K562 (cell line): ENCODE measurements around the gene SAMD10. TPM values are rescaled to one million over a fixed set of nuclear protein-coding genes. Genes with fewer than 3 reads are reported as not detected.

ENCODE experiments used
- EHMT2 ChIP-seq: fragments of 450-650 bp; IDR thresholded peaks from 2 replicates; pipeline ENCODE4 v1.6.1; 2018; ENCODE audit warnings: antibody characterized with exemption
- KLF6 ChIP-seq: fragments of 250-450 bp; sonication (Bioruptor Pico); IDR thresholded peaks from 2 replicates; pipeline ENCODE4 v1.4.0; 2020; ENCODE audit warnings: mild to moderate bottlenecking, moderate library complexity, borderline replicate concordance
- MCM3 ChIP-seq: fragments of 450-650 bp; IDR thresholded peaks from 2 replicates; pipeline ENCODE4 v1.6.1; 2016
- NCOR1 ChIP-seq: fragments of 450-650 bp; IDR thresholded peaks from 2 replicates; pipeline ENCODE4 v1.6.1; 2016; ENCODE audit warnings: mild to moderate bottlenecking, moderate library complexity
- polyA plus RNA-seq, 8 experiments: library from polyadenylated mRNA; depleted of rRNA in 4 of 8; stranded (reverse) in 5 of 8; unstranded in 3 of 8; fragments of >200 nt; fragmentation: Nextera tagmentation in 2 of 8; fragmentation: Illumina TruSeq in 1 of 8; extraction: Ambion mirVana in 2 of 8; extraction: Trizol in 1 of 8; gene quantifications; 2 replicates each; pipeline versions ENCODE4 v1.2.1 to v1.2.3, GENCODE V29; 2011 to 2014; ENCODE audit warnings: inconsistent platforms in 1 of 8, missing spikeins in 1 of 8
- total RNA-seq, 7 experiments: library from RNA; depleted of rRNA in 6 of 7; stranded (reverse); fragments of >200 nt in 6 of 7; fragmentation: Illumina TruSeq in 2 of 7; extraction: Trizol in 2 of 7; gene quantifications; 2 replicates each; pipeline versions ENCODE4 v1.2.1 to v1.2.3, GENCODE V29; 2011 to 2021; ENCODE audit warnings: low replicate concordance in 1 of 7
- TF ChIP-seq, protein P1 (sequence below): fragments of 200-600 bp; sonication (generic); IDR thresholded peaks from one replicate; pipeline ENCODE4 v1.6.1; 2012; ENCODE audit warnings: mild to moderate bottlenecking, low read depth, low read length, inconsistent platforms
- TF ChIP-seq, protein P2 (sequence below): sonication (generic); formaldehyde crosslinking; IDR thresholded peaks from 2 replicates; pipeline ENCODE4 v1.8.0; 2023; ENCODE audit warnings: missing genetic modification reagents, mild to moderate bottlenecking, borderline replicate concordance

The SAMD10 gene
- total and polyA plus RNA-seq, 9 of the 15 experiments (the other 6 are each of a cell fraction or from before 2014, with no cell fraction given) = 0.37 to 15.2 (median 4.8) TPM

DNA sequence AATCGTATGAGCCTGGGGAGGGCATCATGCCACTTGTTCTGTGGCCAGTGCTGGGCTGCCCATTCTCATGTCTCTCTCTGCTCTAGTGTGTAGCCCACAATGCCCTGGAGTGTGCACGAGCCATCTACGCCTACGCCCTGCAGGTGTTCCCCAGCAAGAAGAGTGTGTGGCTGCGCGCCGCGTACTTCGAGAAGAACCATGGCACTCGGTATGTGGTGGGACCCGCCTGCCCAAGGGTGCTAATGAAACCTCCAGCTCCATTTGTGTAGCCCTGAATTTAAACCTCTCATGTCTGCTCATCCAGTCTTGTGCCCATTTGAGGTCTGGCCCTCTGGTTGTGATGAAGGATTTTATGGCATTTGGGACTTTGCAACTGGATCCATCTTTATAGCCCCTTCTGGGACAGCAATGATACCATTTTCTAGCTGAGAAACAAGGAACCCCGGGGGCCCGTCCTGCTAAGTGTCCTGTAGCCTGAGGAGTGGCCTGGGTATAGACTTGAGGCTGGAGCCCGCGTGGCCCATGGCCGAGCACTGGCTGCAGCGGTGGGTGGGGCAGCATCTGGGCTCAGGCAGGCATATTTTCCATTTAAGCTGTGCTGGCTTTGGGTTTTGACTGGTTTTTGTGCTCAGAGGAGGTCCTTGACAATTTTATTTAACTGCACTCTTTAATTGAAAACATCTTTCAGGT, 43.4 kb upstream of the SAMD10 start (continued):
- TF ChIP-seq, protein P1, sequence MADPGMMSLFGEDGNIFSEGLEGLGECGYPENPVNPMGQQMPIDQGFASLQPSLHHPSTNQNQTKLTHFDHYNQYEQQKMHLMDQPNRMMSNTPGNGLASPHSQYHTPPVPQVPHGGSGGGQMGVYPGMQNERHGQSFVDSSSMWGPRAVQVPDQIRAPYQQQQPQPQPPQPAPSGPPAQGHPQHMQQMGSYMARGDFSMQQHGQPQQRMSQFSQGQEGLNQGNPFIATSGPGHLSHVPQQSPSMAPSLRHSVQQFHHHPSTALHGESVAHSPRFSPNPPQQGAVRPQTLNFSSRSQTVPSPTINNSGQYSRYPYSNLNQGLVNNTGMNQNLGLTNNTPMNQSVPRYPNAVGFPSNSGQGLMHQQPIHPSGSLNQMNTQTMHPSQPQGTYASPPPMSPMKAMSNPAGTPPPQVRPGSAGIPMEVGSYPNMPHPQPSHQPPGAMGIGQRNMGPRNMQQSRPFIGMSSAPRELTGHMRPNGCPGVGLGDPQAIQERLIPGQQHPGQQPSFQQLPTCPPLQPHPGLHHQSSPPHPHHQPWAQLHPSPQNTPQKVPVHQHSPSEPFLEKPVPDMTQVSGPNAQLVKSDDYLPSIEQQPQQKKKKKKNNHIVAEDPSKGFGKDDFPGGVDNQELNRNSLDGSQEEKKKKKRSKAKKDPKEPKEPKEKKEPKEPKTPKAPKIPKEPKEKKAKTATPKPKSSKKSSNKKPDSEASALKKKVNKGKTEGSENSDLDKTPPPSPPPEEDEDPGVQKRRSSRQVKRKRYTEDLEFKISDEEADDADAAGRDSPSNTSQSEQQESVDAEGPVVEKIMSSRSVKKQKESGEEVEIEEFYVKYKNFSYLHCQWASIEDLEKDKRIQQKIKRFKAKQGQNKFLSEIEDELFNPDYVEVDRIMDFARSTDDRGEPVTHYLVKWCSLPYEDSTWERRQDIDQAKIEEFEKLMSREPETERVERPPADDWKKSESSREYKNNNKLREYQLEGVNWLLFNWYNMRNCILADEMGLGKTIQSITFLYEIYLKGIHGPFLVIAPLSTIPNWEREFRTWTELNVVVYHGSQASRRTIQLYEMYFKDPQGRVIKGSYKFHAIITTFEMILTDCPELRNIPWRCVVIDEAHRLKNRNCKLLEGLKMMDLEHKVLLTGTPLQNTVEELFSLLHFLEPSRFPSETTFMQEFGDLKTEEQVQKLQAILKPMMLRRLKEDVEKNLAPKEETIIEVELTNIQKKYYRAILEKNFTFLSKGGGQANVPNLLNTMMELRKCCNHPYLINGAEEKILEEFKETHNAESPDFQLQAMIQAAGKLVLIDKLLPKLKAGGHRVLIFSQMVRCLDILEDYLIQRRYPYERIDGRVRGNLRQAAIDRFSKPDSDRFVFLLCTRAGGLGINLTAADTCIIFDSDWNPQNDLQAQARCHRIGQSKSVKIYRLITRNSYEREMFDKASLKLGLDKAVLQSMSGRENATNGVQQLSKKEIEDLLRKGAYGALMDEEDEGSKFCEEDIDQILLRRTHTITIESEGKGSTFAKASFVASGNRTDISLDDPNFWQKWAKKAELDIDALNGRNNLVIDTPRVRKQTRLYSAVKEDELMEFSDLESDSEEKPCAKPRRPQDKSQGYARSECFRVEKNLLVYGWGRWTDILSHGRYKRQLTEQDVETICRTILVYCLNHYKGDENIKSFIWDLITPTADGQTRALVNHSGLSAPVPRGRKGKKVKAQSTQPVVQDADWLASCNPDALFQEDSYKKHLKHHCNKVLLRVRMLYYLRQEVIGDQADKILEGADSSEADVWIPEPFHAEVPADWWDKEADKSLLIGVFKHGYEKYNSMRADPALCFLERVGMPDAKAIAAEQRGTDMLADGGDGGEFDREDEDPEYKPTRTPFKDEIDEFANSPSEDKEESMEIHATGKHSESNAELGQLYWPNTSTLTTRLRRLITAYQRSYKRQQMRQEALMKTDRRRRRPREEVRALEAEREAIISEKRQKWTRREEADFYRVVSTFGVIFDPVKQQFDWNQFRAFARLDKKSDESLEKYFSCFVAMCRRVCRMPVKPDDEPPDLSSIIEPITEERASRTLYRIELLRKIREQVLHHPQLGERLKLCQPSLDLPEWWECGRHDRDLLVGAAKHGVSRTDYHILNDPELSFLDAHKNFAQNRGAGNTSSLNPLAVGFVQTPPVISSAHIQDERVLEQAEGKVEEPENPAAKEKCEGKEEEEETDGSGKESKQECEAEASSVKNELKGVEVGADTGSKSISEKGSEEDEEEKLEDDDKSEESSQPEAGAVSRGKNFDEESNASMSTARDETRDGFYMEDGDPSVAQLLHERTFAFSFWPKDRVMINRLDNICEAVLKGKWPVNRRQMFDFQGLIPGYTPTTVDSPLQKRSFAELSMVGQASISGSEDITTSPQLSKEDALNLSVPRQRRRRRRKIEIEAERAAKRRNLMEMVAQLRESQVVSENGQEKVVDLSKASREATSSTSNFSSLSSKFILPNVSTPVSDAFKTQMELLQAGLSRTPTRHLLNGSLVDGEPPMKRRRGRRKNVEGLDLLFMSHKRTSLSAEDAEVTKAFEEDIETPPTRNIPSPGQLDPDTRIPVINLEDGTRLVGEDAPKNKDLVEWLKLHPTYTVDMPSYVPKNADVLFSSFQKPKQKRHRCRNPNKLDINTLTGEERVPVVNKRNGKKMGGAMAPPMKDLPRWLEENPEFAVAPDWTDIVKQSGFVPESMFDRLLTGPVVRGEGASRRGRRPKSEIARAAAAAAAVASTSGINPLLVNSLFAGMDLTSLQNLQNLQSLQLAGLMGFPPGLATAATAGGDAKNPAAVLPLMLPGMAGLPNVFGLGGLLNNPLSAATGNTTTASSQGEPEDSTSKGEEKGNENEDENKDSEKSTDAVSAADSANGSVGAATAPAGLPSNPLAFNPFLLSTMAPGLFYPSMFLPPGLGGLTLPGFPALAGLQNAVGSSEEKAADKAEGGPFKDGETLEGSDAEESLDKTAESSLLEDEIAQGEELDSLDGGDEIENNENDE = no peak
- TF ChIP-seq NCOR1 (no peak), EHMT2 (no peak), MCM3 (no peak), KLF6 (CRISPR knock-in tag) (no peak)
- TF ChIP-seq, protein P2, sequence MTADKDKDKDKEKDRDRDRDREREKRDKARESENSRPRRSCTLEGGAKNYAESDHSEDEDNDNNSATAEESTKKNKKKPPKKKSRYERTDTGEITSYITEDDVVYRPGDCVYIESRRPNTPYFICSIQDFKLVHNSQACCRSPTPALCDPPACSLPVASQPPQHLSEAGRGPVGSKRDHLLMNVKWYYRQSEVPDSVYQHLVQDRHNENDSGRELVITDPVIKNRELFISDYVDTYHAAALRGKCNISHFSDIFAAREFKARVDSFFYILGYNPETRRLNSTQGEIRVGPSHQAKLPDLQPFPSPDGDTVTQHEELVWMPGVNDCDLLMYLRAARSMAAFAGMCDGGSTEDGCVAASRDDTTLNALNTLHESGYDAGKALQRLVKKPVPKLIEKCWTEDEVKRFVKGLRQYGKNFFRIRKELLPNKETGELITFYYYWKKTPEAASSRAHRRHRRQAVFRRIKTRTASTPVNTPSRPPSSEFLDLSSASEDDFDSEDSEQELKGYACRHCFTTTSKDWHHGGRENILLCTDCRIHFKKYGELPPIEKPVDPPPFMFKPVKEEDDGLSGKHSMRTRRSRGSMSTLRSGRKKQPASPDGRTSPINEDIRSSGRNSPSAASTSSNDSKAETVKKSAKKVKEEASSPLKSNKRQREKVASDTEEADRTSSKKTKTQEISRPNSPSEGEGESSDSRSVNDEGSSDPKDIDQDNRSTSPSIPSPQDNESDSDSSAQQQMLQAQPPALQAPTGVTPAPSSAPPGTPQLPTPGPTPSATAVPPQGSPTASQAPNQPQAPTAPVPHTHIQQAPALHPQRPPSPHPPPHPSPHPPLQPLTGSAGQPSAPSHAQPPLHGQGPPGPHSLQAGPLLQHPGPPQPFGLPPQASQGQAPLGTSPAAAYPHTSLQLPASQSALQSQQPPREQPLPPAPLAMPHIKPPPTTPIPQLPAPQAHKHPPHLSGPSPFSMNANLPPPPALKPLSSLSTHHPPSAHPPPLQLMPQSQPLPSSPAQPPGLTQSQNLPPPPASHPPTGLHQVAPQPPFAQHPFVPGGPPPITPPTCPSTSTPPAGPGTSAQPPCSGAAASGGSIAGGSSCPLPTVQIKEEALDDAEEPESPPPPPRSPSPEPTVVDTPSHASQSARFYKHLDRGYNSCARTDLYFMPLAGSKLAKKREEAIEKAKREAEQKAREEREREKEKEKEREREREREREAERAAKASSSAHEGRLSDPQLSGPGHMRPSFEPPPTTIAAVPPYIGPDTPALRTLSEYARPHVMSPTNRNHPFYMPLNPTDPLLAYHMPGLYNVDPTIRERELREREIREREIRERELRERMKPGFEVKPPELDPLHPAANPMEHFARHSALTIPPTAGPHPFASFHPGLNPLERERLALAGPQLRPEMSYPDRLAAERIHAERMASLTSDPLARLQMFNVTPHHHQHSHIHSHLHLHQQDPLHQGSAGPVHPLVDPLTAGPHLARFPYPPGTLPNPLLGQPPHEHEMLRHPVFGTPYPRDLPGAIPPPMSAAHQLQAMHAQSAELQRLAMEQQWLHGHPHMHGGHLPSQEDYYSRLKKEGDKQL (CRISPR knock-in tag) = no peak
